ENCODE data around the gene EXOC4.

EXOC4 gene

GRCh38 chr7:134051020-134051419 is 798.1 kb downstream of the EXOC4 start:
- no peak overlapping the region for H3K27ac ChIP-seq (ENCODE audit: low read depth, low read length)
- H3F3A ChIP-seq (ENCODE audit: control insufficient read depth, insufficient read depth), result no peaks in the 10 kb centered on the region
- no peaks in the 10 kb centered on the region for H3K9me3 ChIP-seq (ENCODE audit: control insufficient read depth, insufficient read depth, low read length)
- no peak for TF ChIP-seq EZH2phosphoT487 (IDR thresholded peaks at IDR 0.05; ENCODE audit: borderline replicate concordance, low read length)
- TF ChIP-seq CTCF (IDR thresholded peaks at IDR 0.05; ENCODE audit: low read depth, low read length, poor library complexity, severe bottlenecking), result no peak
- no peak overlapping the region for H3K4me2 ChIP-seq (ENCODE audit: low read length)
- no peaks in the 10 kb centered on the region for H4K20me1 ChIP-seq (ENCODE audit: control insufficient read depth, insufficient read depth, low read depth, low read length)
- no peaks in the 10 kb centered on the region for H3K9me2 ChIP-seq (replicated peaks; ENCODE audit: control insufficient read depth, low read length)
- no peak overlapping the region for H3K4me3 ChIP-seq (ENCODE audit: low read length)
- no peaks in the 10 kb centered on the region for H3K79me2 ChIP-seq (ENCODE audit: control insufficient read depth, low read length)
- H3K27me3 ChIP-seq (ENCODE audit: control insufficient read depth, low read length), result no peaks in the 10 kb centered on the region
- no peaks in the 10 kb centered on the region for H3K4me1 ChIP-seq (ENCODE audit: control insufficient read depth, low read length)
- H3K36me3 ChIP-seq (ENCODE audit: control insufficient read depth, low read length), result no peaks in the 10 kb centered on the region

DNA sequence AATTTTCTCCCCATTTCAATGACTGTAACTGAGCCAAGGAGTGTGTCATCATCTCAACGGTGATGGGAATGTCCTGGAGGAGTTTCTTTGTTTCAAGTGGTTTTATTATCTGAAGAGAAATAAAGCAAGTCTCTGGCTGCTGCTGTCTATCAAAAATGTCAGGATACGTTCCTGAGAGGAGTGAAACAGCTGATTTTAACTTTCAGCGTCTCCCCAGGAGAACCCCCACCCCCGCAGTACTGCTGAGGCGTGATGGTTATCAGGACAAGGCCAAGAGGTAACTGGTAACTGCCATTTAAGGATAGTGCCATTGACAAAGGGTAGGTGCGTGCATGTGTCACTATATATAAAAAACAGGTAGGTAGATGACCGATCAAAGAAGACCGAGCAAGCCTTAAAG is 803.9 kb downstream of the EXOC4 start:
- Histone ChIP-seq H3K27ac (ENCODE audit: low read depth, low read length) (no peak overlapping the region), H3K4me1 (ENCODE audit: control insufficient read depth, low read length) (no peaks in the 10 kb centered on the region), H3K79me2 (ENCODE audit: control insufficient read depth, low read length) (no peaks in the 10 kb centered on the region), H3K36me3 (ENCODE audit: control insufficient read depth, low read length) (no peaks in the 10 kb centered on the region), H3K4me3 (ENCODE audit: low read length) (no peak overlapping the region), H3K9me2 (replicated peaks; ENCODE audit: control insufficient read depth, low read length) (no peaks in the 10 kb centered on the region), H3K4me2 (ENCODE audit: low read length) (no peak overlapping the region), H3K9me3 (ENCODE audit: control insufficient read depth, insufficient read depth, low read length) (no peaks in the 10 kb centered on the region), H3K27me3 (ENCODE audit: control insufficient read depth, low read length) (no peaks in the 10 kb centered on the region), H4K20me1 (ENCODE audit: control insufficient read depth, insufficient read depth, low read depth, low read length) (no peaks in the 10 kb centered on the region), H3F3A (ENCODE audit: control insufficient read depth, insufficient read depth) (no peaks in the 10 kb centered on the region)
- no peak for TF ChIP-seq EZH2phosphoT487 (IDR thresholded peaks at IDR 0.05; ENCODE audit: borderline replicate concordance, low read length)
- no peak for TF ChIP-seq CTCF (IDR thresholded peaks at IDR 0.05; ENCODE audit: low read depth, low read length, poor library complexity, severe bottlenecking)

- Histone ChIP-seq H3K79me2 (ENCODE audit: control insufficient read depth, low read length) (no peaks in the 10 kb centered on the region), H3K4me3 (ENCODE audit: low read length) (no peak overlapping the region), H3K4me2 (ENCODE audit: low read length) (no peak overlapping the region), H3K9me2 (replicated peaks; ENCODE audit: control insufficient read depth, low read length) (no peaks in the 10 kb centered on the region), H3F3A (ENCODE audit: control insufficient read depth, insufficient read depth) (no peaks in the 10 kb centered on the region), H3K4me1 (ENCODE audit: control insufficient read depth, low read length) (no peaks in the 10 kb centered on the region), H4K20me1 (ENCODE audit: control insufficient read depth, insufficient read depth, low read depth, low read length) (no peaks in the 10 kb centered on the region), H3K9me3 (ENCODE audit: control insufficient read depth, insufficient read depth, low read length) (no peaks in the 10 kb centered on the region), H3K27me3 (ENCODE audit: control insufficient read depth, low read length) (no peaks in the 10 kb centered on the region), H3K27ac (ENCODE audit: low read depth, low read length) (no peak overlapping the region), H3K36me3 (ENCODE audit: control insufficient read depth, low read length) (no peaks in the 10 kb centered on the region)
- no peak for TF ChIP-seq CTCF (IDR thresholded peaks at IDR 0.05; ENCODE audit: low read depth, low read length, poor library complexity, severe bottlenecking)
- no peak for TF ChIP-seq EZH2phosphoT487 (IDR thresholded peaks at IDR 0.05; ENCODE audit: borderline replicate concordance, low read length)
Observed at GRCh38 chr7:134058521-134058920, 805.6 kb downstream of the EXOC4 start.

GRCh38 chr7:134058980-134059379 is 806.1 kb downstream of the EXOC4 start:
- no peaks in the 10 kb centered on the region for H3K9me2 ChIP-seq (replicated peaks; ENCODE audit: control insufficient read depth, low read length)
- H3K4me3 ChIP-seq (ENCODE audit: low read length), result no peak overlapping the region
- no peaks in the 10 kb centered on the region for H3K79me2 ChIP-seq (ENCODE audit: control insufficient read depth, low read length)
- H3K27me3 ChIP-seq (ENCODE audit: control insufficient read depth, low read length), result no peaks in the 10 kb centered on the region
- H3K4me2 ChIP-seq (ENCODE audit: low read length), result no peak overlapping the region
- no peaks in the 10 kb centered on the region for H3K4me1 ChIP-seq (ENCODE audit: control insufficient read depth, low read length)
- H3K36me3 ChIP-seq (ENCODE audit: control insufficient read depth, low read length), result no peaks in the 10 kb centered on the region
- TF ChIP-seq EZH2phosphoT487 (IDR thresholded peaks at IDR 0.05; ENCODE audit: borderline replicate concordance, low read length) (no peak), CTCF (IDR thresholded peaks at IDR 0.05; ENCODE audit: low read depth, low read length, poor library complexity, severe bottlenecking) (no peak)
- H3K9me3 ChIP-seq (ENCODE audit: control insufficient read depth, insufficient read depth, low read length), result no peaks in the 10 kb centered on the region
- H3K27ac ChIP-seq (ENCODE audit: low read depth, low read length), result no peak overlapping the region
- H4K20me1 ChIP-seq (ENCODE audit: control insufficient read depth, insufficient read depth, low read depth, low read length), result no peaks in the 10 kb centered on the region
- H3F3A ChIP-seq (ENCODE audit: control insufficient read depth, insufficient read depth), result no peaks in the 10 kb centered on the region

All from DOHH2 (cell line).